NCI-H2029 treated with DMSO at 0.1 percent for 48 hours (cell line): ENCODE data around the gene DNMT3A.
"Not testable (repeated sequence)": the region's sequence is repeated elsewhere in the genome, so short reads cannot be mapped to it uniquely, and the experiment has no call there.

ENCODE experiments used
- DNase-seq: peaks from one replicate; lab custom pipeline; 2025; lab: John Stamatoyannopoulos, UW

DNMT3A gene

GRCh38 chr2:25234738-25235137, 107.0 kb downstream of the DNMT3A start:
- peak; percentile 18 for DNase-seq

GRCh38 chr2:25233916-25234605, 107.7 kb downstream of the DNMT3A start:
- DNase-seq: no peak

GRCh38 chr2:25232248-25232825, 109.4 kb downstream of the DNMT3A start:
- DNase-seq: no peak

GRCh38 chr2:25230948-25231311, 110.8 kb downstream of the DNMT3A start:
- DNase-seq: no peak

- no peak for DNase-seq
Observed at GRCh38 chr2:25230198-25230947, 111.4 kb downstream of the DNMT3A start.

GRCh38 chr2:25229279-25230197, 112.2 kb downstream of the DNMT3A start:
- no peak for DNase-seq

- DNase-seq: peak; percentile 28
Observed at GRCh38 chr2:25228848-25229278, 112.9 kb downstream of the DNMT3A start.

GRCh38 chr2:25227576-25227975, 114.1 kb downstream of the DNMT3A start:
- DNase-seq: no peak

- DNase-seq: no peak
Observed at GRCh38 chr2:25226827-25227226, 114.9 kb downstream of the DNMT3A start.

- no peak for DNase-seq
Observed at GRCh38 chr2:25222477-25223121, 119.1 kb downstream of the DNMT3A start.

GRCh38 chr2:25221579-25221978, 120.1 kb downstream of the DNMT3A start:
- no peak for DNase-seq

GRCh38 chr2:25220313-25220712, 121.4 kb downstream of the DNMT3A start:
- no peak for DNase-seq

- DNase-seq: no peak
Observed at GRCh38 chr2:25219621-25220020, 122.1 kb downstream of the DNMT3A start.

- DNase-seq: no peak
Observed at GRCh38 chr2:25218100-25218499, 123.6 kb downstream of the DNMT3A start.

GRCh38 chr2:25215948-25216679, 125.6 kb downstream of the DNMT3A start:
- DNase-seq: no peak

- DNase-seq: no peak
Observed at GRCh38 chr2:25215232-25215631, 126.5 kb downstream of the DNMT3A start.

GRCh38 chr2:25213229-25213628, 128.5 kb downstream of the DNMT3A start:
- no peak for DNase-seq

GRCh38 chr2:25210923-25211322, 130.8 kb downstream of the DNMT3A start:
- not testable (repeated sequence) for DNase-seq

GRCh38 chr2:25207078-25207545, 134.6 kb downstream of the DNMT3A start:
- no peak for DNase-seq

- no peak for DNase-seq
Observed at GRCh38 chr2:25204190-25204838, 137.4 kb downstream of the DNMT3A start.
